K562 (cell line): ENCODE results near the gene PIGM. TPM values are rescaled to one million over a fixed set of nuclear protein-coding genes. Genes with fewer than 3 reads are reported as not detected.

Experiments
- ATAC-seq: fragments of 200-7000 bp; cut with Tn5 transposase; 3 replicates; pipeline ENCODE4 v1.9.1; 2020; ENCODE audit warnings: moderate library complexity
- BruUV-seq: library from RNA; stranded (reverse); fragments of 400-500 nt; replicated peaks from 2 replicates; lab custom pipeline; 2021; lab: Mats Ljungman, UMichigan
- CTCF ChIA-PET: fragments of 300-600 bp; formaldehyde crosslinking; extraction: SDS; loops from one replicate; lab custom pipeline; 2021; ENCODE audit warnings: low intra/inter-chr PET ratio; lab: Yijun Ruan, JAX
- POLR2A ChIA-PET: fragments of 300-600, 350-650 bp; sonication (Branson Sonifier 250); formaldehyde crosslinking; extraction: SDS; loops from one replicate; lab custom pipeline; 2021; ENCODE audit warnings: antibody characterized with exemption, inconsistent platforms; lab: Yijun Ruan, JAX
- DNase-seq, 4 experiments: peaks; one replicate each; pipeline versions ENCODE4 v3.0.0 to v3.0.0-alpha.2; 2011 to 2018; ENCODE audit warnings: low spot score in 3 of 4, mixed read lengths in 3 of 4; ENCODE audit errors: extremely low read depth in 1 of 4
- FAIRE-seq: peaks from 2 replicates; lab custom pipeline; 2011; peaks lifted over from hg19 to GRCh38; lab: Jason Lieb, UNC
- H2AFZ ChIP-seq: 2 replicates; pipeline ENCODE4 v1.6.0; 2011; ENCODE audit warnings: low read depth, low read length, control low read depth, inconsistent platforms
- H3K27ac ChIP-seq: fragments of 200-600 bp; 3 replicates; pipeline ENCODE4 v1.8.0; 2011; ENCODE audit warnings: low read depth, mild to moderate bottlenecking, control low read depth, inconsistent platforms, low read length, moderate library complexity, mixed read lengths; ENCODE audit errors: extremely low read depth
- H3K27me3 ChIP-seq, 2 experiments: fragments of 300-600 bp in 1 of 2; 2 replicates in 1 of 2; 3 replicates in 1 of 2; pipeline versions ENCODE4 v1.6.0 to v1.8.0; 2011; ENCODE audit warnings: inconsistent platforms in 2 of 2, low read length in 2 of 2, mild to moderate bottlenecking in 1 of 2, mixed read lengths in 1 of 2, moderate library complexity in 1 of 2; ENCODE audit not compliant: control insufficient read depth in 2 of 2, insufficient read depth in 2 of 2
- H3K36me3 ChIP-seq: fragments of 300-600 bp; 3 replicates; pipeline ENCODE4 v1.8.0; 2011; ENCODE audit warnings: mild to moderate bottlenecking, low read length, inconsistent platforms; ENCODE audit not compliant: control insufficient read depth, insufficient read depth
- H3K4me1 ChIP-seq, 2 experiments: fragments of 200-600 bp in 1 of 2; replicated peaks in 1 of 2; 2 replicates in 1 of 2; 3 replicates in 1 of 2; pipeline versions ENCODE4 v1.5.1 to v1.8.0; 2011; ENCODE audit warnings: inconsistent platforms in 2 of 2, low read length in 2 of 2, mild to moderate bottlenecking in 1 of 2, mixed read lengths in 1 of 2, moderate library complexity in 1 of 2; ENCODE audit not compliant: control insufficient read depth in 2 of 2, insufficient read depth in 2 of 2
- H3K4me2 ChIP-seq: 2 replicates; pipeline ENCODE4 v1.6.1; 2011; ENCODE audit warnings: low read length, control low read depth, inconsistent platforms, mixed read lengths; ENCODE audit not compliant: insufficient read depth
- H3K4me3 ChIP-seq: fragments of 200-600 bp; sonication (generic), shearing (Covaris generic); 2 replicates; pipeline ENCODE4 v1.5.1; 2016; ENCODE audit warnings: control low read depth, inconsistent platforms
- H3K79me2 ChIP-seq: fragments of 200-600 bp; 3 replicates; pipeline ENCODE4 v1.8.0; 2011; ENCODE audit warnings: low read length, inconsistent platforms; ENCODE audit not compliant: control insufficient read depth, insufficient read depth
- H3K9ac ChIP-seq, 2 experiments: 2 replicates each; pipeline versions ENCODE4 v1.6.0 to v1.6.1; 2011; ENCODE audit warnings: low read depth in 2 of 2, low read length in 2 of 2, control low read depth in 1 of 2, inconsistent platforms in 1 of 2, mild to moderate bottlenecking in 1 of 2, mixed read lengths in 1 of 2; ENCODE audit not compliant: insufficient read depth in 1 of 2
- H3K9me1 ChIP-seq: one replicate; pipeline ENCODE4 v1.6.0; 2011; ENCODE audit warnings: inconsistent platforms, mild to moderate bottlenecking, low read length, moderate library complexity; ENCODE audit not compliant: control insufficient read depth, insufficient read depth
- H3K9me3 ChIP-seq: replicated peaks from 2 replicates; pipeline ENCODE4 v1.5.1; 2011; ENCODE audit warnings: low read depth, low read length, inconsistent platforms; ENCODE audit not compliant: control insufficient read depth, insufficient read depth
- H4K20me1 ChIP-seq: replicated peaks from 2 replicates; pipeline ENCODE4 v1.6.1; 2011; ENCODE audit warnings: low read length, inconsistent platforms, mixed read lengths; ENCODE audit not compliant: control insufficient read depth, insufficient read depth
- CBFA2T3 ChIP-seq: fragments of 450-650 bp; IDR thresholded peaks from 2 replicates; pipeline ENCODE4 v1.6.1; 2017
- CTCFL ChIP-seq: IDR thresholded peaks from 2 replicates; pipeline ENCODE4 v1.6.1; 2011; ENCODE audit warnings: borderline replicate concordance, low read depth, mild to moderate bottlenecking, moderate library complexity, low read length; ENCODE audit not compliant: insufficient read depth, poor library complexity, severe bottlenecking
- ELF1 ChIP-seq: fragments of 200-800 bp; sonication (Bioruptor generic); IDR thresholded peaks from 2 replicates; pipeline ENCODE4 v1.6.1; 2016; ENCODE audit warnings: missing genetic modification characterization, missing compliant biosample characterization
- EZH2 ChIP-seq: IDR thresholded peaks from 2 replicates; pipeline ENCODE4 v1.6.1; 2012; ENCODE audit warnings: low read depth, mild to moderate bottlenecking, inconsistent platforms, low read length, borderline replicate concordance
- JUN ChIP-seq, 2 experiments: sonication (generic) in 1 of 2; formaldehyde crosslinking in 1 of 2; IDR thresholded peaks; 2 replicates each; pipeline versions ENCODE4 v1.6.1 to v1.8.0; 2012 to 2022; ENCODE audit warnings: borderline replicate concordance in 2 of 2, mild to moderate bottlenecking in 2 of 2, improper control_type of control experiment in 1 of 2, low read depth in 1 of 2, low read length in 1 of 2, missing genetic modification reagents in 1 of 2
- NR1H2 ChIP-seq: sonication (generic); formaldehyde crosslinking; IDR thresholded peaks from 2 replicates; pipeline ENCODE4 v1.4.0; 2020; ENCODE audit warnings: mild to moderate bottlenecking, missing genetic modification reagents
- PCBP2 ChIP-seq: fragments of 200-400 bp; formaldehyde crosslinking; IDR thresholded peaks from 2 replicates; pipeline ENCODE4 v1.6.1; 2018; ENCODE audit warnings: low read length, low read depth, mild to moderate bottlenecking, moderate library complexity; ENCODE audit not compliant: poor library complexity, severe bottlenecking
- RBFOX2 ChIP-seq: fragments of 200-400 bp; formaldehyde crosslinking; IDR thresholded peaks from 2 replicates; pipeline ENCODE4 v1.6.1; 2017; ENCODE audit warnings: low read depth, mild to moderate bottlenecking, low read length, moderate library complexity
- SAP30 ChIP-seq: fragments of 200-600 bp; sonication (generic); IDR thresholded peaks from 2 replicates; pipeline ENCODE4 v1.6.1; 2012; ENCODE audit warnings: borderline replicate concordance, low read depth, mild to moderate bottlenecking, moderate library complexity, low read length, control low read depth, inconsistent platforms; ENCODE audit not compliant: insufficient read depth, poor library complexity, severe bottlenecking
- SMARCA5 ChIP-seq: fragments of 450-650 bp; IDR thresholded peaks from 2 replicates; pipeline ENCODE4 v1.6.1; 2016
- ZFX ChIP-seq: sonication (generic); formaldehyde crosslinking; IDR thresholded peaks from 2 replicates; pipeline ENCODE4 v1.8.0; 2022; ENCODE audit warnings: mild to moderate bottlenecking, missing genetic modification reagents, moderate library complexity
- ZNF224 ChIP-seq: sonication (generic); formaldehyde crosslinking; IDR thresholded peaks from 2 replicates; pipeline ENCODE4 v1.8.0; 2022; ENCODE audit warnings: mild to moderate bottlenecking, missing genetic modification reagents
- ZZZ3 ChIP-seq: fragments of 450-650 bp; IDR thresholded peaks from 2 replicates; pipeline ENCODE4 v1.6.1; 2016; ENCODE audit warnings: antibody characterized with exemption, mild to moderate bottlenecking, moderate library complexity
- in situ Hi-C: fragments of 300-500 bp; cut with MboI; formaldehyde crosslinking; loops from 4 replicates; pipeline ENCODE4 v1.15.0; 2018; ENCODE audit warnings: inconsistent platforms, mixed read lengths
- intact Hi-C: fragments of 100-400 bp; cut with micrococcal nuclease; formaldehyde crosslinking; loops from 2 replicates; pipeline ENCODE4 v1.14.2; 2022
- polyA plus RNA-seq, 8 experiments: library from polyadenylated mRNA; depleted of rRNA in 4 of 8; stranded (reverse) in 5 of 8; unstranded in 3 of 8; fragments of >200 nt; fragmentation: Nextera tagmentation in 2 of 8; fragmentation: Illumina TruSeq in 1 of 8; extraction: Ambion mirVana in 2 of 8; extraction: Trizol in 1 of 8; gene quantifications; 2 replicates each; pipeline versions ENCODE4 v1.2.1 to v1.2.3, GENCODE V29; 2011 to 2014; ENCODE audit warnings: inconsistent platforms in 1 of 8, missing spikeins in 1 of 8
- total RNA-seq, 7 experiments: library from RNA; depleted of rRNA in 6 of 7; stranded (reverse); fragments of >200 nt in 6 of 7; fragmentation: Illumina TruSeq in 2 of 7; extraction: Trizol in 2 of 7; gene quantifications; 2 replicates each; pipeline versions ENCODE4 v1.2.1 to v1.2.3, GENCODE V29; 2011 to 2021; ENCODE audit warnings: low replicate concordance in 1 of 7
- TF ChIP-seq, protein P1 (sequence below), 2 experiments: fragments of 450-650 bp in 1 of 2; sonication (generic) in 1 of 2; formaldehyde crosslinking; conservative IDR thresholded peaks; 2 replicates each; pipeline versions ENCODE4 v1.4.0 to v1.8.1; 2020 to 2022; ENCODE audit warnings: mild to moderate bottlenecking in 1 of 2, missing genetic modification reagents in 1 of 2

The PIGM gene
- total and polyA plus RNA-seq, 9 of the 15 experiments (the other 6 are each of a cell fraction or from before 2014, with no cell fraction given): 2.6 to 6.7 (median 4.3) TPM

DNA sequence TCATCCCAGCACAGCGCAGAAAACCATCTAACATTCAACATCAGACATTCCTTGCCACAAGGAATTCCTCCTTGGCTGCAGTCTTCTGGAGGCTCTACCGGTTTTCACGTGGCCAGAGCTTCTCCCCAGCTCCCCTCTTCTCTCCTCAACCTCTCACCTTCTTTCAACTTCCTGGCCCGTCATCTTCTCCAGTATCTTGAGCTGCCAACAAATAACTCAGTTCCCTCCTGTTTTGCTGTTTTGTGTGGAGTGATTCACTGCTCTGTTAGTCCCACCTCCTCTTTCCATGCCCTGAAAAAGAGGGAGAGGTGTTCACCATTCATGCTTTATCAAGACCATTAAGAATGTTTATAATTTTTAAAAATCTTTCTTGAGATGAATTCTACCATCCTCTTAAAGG lies 32.6 kb downstream of the PIGM start (continued):
- TF ChIP-seq ZNF224 (CRISPR knock-in tag) (no peak), RBFOX2 (no peak), SAP30 (no peak)
- TF ChIP-seq, protein P1, sequence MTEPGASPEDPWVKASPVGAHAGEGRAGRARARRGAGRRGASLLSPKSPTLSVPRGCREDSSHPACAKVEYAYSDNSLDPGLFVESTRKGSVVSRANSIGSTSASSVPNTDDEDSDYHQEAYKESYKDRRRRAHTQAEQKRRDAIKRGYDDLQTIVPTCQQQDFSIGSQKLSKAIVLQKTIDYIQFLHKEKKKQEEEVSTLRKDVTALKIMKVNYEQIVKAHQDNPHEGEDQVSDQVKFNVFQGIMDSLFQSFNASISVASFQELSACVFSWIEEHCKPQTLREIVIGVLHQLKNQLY (CRISPR knock-in tag; conservative IDR thresholded peaks at IDR 0.05): no peak

GRCh38 chr1:159996653-159997052 lies 35.1 kb downstream of the PIGM start:
- CTCF ChIA-PET: no interaction called here
- no TSS peak for BruUV-seq
- no peak for TF ChIP-seq JUN (IDR thresholded peaks at IDR 0.05; ENCODE audit: borderline replicate concordance, low read depth, low read length)
- no peak for TF ChIP-seq JUN (CRISPR knock-in tag; IDR thresholded peaks at IDR 0.05; ENCODE audit: borderline replicate concordance)
- TF ChIP-seq NR1H2 (CRISPR knock-in tag): no peak
- no peak for TF ChIP-seq ZFX (CRISPR knock-in tag)
- no peak for TF ChIP-seq PCBP2
- TF ChIP-seq ZZZ3: no peak
- TF ChIP-seq SMARCA5: no peak
- no peak for TF ChIP-seq CTCFL
- TF ChIP-seq EZH2: no peak
- no peak for TF ChIP-seq CBFA2T3
- TF ChIP-seq ELF1: no peak

More at GRCh38 chr1:159996653-159997052, 35.1 kb downstream of the PIGM start:
- Histone ChIP-seq H3K36me3 (no peaks in the 10 kb centered on the region), H3K4me2 (no peak overlapping the region), H4K20me1 (no peaks in the 10 kb centered on the region), H3K9me1 (no peaks in the 10 kb centered on the region), H3K9ac (no peak overlapping the region), H2AFZ (no peak overlapping the region), H3K4me3 (no peak overlapping the region), H3K4me1 (no peaks in the 10 kb centered on the region), H3K27ac (no peak overlapping the region), H3K9me3 (no peaks in the 10 kb centered on the region), H3K79me2 (no peaks in the 10 kb centered on the region), H3K27me3 (peaks cover 0 to 6% of the 10 kb centered on the region in 2 experiments; a peak in 3 of 5 replicates)
- POLR2A ChIA-PET: interaction anchor here (0.6 kb wide), 1 partner anchor 59 kb away, joined by 3 read pairs; no protein-coding TSS in a partner anchor
- intact Hi-C loops (no loop called here), in situ Hi-C loops (loop anchor here (25.0 kb wide), 1 partner anchor 809 kb away; no protein-coding TSS in a partner anchor)
- ATAC-seq: no peak
- FAIRE-seq: no peak
- no peak for DNase-seq
